Stimulated activated CD4-positive, alpha-beta T cell treated with anti-CD3 and anti-CD28 coated beads, Interleukin-15, amount 100 ng/mL, for 24 hours (primary cell): ENCODE measurements around the gene IL1A.
A peak's percentile ranks its signal among the peaks of the same experiment; 100 is the strongest.

Source experiments
- DNase-seq: peaks from one replicate; pipeline ENCODE4 v3.0.0-alpha.2; 2020

The IL1A gene

DNA sequence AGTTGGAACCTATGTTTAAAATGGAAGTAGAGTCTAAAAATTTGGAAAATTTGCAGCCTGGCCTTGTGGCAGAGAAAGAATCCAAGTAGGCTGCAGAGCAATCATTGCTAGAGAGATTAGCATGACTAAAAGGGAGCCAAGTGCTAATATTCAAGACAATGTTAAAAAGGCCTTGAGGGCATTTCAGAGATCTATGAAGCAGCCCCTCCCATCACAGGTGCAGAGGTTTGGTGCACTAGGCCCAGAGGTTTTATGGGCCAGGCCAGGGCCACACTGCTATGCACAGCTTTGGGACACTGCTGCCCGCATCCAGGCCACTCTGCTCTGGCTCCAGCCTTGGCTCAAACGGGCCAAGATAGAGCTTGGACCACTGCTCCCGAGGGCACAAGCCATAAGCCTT is 6.7 kb upstream of the IL1A start:
- DNase-seq: no peak

GRCh38 chr2:112790305-112790704 is 6.0 kb upstream of the IL1A start:
- DNase-seq: no peak

- DNase-seq: no peak
These were observed 4.9 kb upstream of the IL1A start for GRCh38 chr2:112789186-112789585.

DNA sequence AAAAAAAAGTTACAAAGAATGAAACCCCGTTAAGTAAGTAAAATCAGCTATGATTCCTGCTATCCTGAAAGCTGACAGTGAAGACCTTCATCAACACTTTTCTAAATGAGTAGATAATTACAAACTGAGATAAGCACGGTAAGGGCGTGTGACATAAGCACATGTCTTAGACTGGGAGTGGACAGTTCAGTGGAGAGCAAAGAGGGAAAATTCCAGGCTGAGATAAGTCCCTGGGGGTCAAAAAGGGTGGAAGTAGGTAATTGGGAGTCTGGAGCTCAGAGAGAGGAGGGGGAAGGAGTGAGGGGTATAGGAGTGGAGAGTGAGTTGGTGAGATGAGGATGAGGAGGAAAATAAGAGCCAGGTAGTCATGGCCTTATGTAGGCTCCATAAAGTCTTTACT is 4.4 kb upstream of the IL1A start:
- no peak for DNase-seq

- no peak for DNase-seq
These were observed 3.6 kb upstream of the IL1A start for GRCh38 chr2:112787729-112788393.

GRCh38 chr2:112787294-112787693 is 3.0 kb upstream of the IL1A start:
- DNase-seq: no peak

GRCh38 chr2:112783187-112783714 is 1.0 kb downstream of the IL1A start:
- DNase-seq: no peak

DNA sequence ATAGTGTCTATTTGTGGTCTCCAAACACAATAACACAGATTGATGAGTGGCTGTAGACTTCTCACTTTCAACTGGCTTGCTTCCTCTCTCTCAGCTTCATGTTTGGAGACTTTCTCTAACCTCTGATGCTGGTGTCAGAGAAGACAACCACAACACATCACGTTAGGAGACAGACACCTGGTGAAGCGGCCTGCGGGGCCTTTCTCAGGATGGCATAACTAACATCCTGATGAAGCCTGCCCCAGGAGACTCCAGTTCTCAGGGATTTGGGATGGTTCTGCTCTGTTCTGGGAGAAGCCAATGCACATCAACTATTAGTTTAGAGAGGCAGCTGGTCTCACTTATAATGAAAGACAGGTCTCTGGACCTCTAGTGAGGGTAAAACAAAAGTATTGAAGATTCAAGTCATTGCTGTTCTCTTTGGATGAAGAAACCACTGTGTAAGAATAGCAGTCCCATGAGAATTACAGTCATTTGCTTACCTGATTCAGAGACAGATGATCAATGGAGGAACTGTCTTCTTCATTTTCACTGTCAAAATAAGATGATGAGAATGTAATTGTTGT is 2.0 kb downstream of the IL1A start:
- no peak for DNase-seq

DNA sequence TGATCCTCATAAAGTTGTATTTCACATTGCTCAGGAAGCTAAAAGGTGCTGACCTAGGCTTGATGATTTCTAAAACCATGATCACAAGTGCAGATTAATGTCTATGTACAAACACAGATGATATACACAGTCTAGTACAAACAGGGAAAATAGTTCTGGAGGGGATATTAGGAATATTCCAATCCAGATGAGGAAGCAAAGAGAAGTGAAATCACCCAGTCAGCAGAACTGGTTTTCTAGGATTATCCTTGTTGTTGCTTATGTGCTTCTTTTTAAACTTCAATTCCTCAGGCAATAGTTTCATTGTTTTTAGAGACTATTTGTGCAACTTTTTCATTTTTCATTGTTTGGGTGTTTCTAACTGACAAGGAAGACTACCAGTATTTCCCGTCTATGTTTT is 4.7 kb downstream of the IL1A start:
- DNase-seq: no peak

DNA sequence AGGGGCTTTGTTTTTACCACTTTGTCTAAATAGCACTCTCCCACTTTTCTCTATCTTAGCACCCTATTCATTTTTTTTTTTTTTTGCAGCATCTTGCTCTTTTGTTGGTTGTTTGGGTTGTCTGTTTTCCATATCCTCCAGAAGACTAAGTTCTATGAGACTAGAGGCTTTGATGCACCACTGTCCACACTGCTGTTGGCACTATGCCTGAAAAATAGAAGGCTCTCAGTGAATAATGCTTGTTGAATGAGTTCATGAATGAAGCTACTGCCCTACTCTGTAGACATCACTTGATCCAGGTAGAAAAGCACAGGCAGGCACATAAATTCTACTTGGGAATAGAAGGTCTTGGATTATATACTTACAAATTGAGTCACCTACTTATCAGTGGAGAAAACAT is 7.3 kb downstream of the IL1A start:
- no peak for DNase-seq

DNA sequence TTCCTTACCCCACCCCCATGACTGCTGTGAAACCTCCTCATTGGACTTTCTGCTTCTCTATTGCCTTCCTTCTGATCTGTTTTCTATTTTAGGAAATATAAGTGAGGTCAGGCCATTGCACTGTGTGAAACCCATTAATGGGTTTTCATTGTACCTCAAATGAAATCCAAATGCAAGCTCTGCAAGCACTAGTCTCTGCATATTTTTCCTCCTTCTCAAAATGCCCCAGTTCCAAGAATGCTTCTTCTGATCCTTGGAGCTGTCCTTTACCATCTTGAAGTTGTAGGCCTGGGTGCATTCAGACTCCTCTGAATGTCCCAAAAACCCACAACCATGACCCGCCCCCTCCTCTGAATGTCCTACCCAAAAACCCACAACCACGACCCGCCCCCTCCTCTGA is 8.2 kb downstream of the IL1A start:
- no peak for DNase-seq

- DNase-seq: no peak
These were observed 9.6 kb downstream of the IL1A start for GRCh38 chr2:112774536-112775285.

DNA sequence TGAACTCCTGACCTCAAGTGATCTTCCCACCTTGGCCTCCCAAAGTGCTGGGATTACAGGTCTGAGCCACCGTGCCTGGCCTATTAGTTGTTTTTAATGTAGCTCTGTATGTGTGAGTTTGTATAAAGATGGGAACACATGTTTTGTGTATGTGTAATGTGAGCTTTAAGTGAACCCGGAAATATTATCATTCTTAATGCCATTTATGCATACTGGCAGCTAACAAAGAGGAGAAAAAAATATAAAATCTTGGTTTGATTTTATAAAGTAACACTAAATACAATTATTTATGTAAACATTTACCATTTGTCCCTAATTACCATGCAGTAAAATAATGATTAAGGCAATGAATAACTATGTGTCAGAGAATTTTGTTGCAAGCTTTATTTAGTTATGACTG is 10.7 kb downstream of the IL1A start:
- DNase-seq: no peak

DNA sequence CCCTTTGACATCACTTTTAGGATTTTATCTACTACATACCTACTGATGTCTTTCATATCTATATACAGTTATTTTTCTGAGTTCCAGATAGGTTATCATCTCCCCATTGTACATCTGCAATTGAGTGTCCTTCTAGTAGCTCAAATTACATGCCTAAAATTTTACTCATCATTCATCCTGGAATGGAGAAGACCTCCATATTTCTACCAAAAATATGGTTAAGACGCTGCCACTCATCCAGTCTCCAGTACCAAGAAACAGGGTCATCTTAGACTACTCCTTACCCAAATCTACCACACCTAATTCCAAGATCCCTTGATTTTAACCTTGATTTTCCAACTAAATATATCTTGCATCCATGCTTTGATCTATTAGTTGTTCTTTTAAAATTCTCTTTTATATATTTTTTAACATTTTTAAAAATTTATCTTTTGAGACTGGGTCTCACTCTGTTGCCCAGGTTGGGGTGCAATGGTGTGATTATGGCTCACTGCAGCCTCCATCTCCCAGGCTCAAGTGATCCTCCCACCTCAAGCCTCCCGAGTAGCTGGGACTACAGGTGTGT is 11.3 kb downstream of the IL1A start:
- no peak for DNase-seq

DNA sequence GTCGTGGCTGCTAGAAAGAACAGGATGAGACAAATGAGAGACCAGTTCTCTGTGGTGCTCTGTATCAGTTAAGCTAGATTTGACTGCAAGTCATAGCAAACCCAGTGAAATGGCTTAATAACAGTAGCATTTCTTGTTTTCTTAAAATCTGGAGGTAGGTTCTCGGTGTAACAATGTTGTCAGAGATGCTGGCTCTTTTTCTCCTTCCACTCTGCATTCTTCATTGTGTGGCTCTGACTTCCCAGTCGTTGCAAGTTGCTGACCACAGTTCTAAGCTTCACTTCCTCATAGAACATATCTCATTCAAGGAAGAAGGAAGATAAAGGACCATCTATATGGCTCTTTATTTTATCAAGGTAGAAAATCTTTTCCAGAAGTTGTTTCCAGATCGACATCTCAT is 12.0 kb downstream of the IL1A start:
- no peak for DNase-seq

DNA sequence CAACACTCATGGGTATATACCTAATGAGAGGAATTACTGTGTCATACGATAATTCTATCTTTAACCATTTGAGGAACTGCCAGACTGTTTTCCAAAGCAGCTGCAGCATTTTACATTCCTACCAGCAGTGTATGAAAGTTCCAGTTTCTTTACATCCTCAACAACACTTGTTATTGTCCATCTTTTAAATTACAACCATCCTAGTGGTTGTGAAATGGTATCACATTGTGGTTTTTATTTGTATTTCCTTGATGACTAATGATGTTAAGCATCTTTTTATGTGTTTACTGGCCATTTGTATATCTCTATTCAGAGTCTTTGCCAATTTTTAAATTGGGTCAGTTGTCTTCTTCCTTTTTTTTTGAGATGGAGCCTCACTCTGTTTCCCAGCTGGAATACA is 15.9 kb downstream of the IL1A start:
- no peak for DNase-seq

GRCh38 chr2:112767693-112768330 is 16.5 kb downstream of the IL1A start:
- no peak for DNase-seq

- DNase-seq: no peak
These were observed 19.0 kb downstream of the IL1A start for GRCh38 chr2:112765251-112765650.

DNA sequence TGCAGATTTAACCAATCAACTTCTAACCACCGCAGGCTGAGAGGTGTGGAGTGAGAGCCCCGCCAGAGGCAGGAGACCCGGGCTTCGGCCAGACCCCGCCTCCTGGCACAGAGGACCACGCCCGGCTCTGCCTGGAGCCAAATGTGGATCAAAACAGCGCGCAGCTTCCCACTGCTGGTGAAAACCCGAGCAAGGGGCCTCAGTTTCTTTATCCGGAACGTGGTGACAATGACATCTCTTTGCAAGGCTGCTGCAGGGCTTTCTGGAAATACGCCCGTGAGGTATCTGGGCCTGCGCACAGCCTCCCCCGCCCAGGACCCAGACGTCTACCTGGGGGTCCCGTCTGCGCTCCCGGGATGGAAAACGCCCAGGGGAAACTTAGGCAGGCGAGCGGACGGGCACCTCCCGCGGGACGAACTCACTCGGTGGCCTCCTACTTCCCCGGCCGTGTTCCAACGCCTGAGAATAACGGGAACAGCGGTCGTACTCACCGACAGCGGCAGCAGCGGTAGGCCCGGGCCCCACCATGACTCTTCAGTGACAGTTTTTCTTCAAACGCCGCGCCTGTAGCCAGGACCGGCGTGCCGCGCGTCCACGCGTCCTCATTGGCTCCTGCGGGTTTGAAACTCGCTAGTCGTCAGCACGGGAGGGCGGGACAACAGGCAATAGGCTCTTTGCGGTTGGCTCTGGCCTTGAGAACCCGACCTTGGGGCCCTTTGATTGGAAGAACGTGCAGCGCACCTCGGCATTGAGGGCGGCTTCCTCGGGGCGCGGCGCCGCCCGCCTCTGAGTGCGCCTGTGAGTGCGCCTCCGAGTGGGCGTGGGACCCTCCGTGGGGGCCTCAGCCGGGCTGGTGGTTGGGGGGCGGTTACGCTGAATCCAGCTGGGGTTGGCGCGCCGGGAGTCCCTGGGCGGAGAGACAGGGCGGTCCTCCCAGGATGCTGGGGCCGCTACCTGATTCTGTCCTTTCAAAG is 19.9 kb downstream of the IL1A start, which contains the start of gene CKAP2L:
TSS of gene CKAP2L (minus strand) at position 539 of the 974 bp plus-strand sequence. CDS start at position 528, 11 bp downstream.
- DNase-seq: peak; percentile 98

DNA sequence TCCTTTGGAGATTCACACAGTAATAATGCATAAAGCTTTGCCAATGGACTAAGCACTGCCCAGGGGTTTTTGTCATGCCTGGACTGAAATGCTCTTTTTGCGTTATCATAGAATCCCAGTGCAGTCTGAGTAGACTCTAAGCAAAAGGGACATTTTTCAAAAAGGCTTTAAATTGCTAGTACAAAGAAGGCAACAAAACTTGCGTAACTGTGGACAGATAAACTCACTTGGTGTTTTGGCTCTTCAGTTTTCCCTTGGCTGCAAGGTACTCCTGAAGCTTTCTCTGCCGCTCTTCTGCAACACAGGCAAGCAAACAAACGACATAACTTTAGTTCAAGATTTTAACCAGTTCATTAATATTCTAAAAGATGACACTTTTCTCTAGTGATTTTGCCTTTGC is 22.0 kb downstream of the IL1A start:
- no peak for DNase-seq

GRCh38 chr2:112760149-112760548 is 24.1 kb downstream of the IL1A start:
- DNase-seq: no peak

DNA sequence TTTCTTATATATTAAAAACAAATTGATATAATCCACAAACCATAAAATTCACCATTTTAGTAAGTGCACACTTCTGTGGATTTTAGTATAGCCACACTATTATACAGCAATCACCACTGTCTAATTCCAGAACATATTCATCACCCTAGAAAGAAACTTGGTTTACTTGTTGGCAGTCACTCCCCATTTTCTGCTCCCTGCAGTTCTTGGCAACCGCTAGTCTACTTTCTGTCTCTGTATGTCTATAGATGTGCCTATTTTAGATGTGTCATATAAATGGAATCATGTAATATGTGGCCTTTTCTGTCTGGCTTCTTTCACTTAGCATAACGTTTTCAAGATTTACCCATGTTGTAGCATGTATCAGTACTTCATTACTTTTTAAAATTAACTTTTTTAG is 25.6 kb downstream of the IL1A start:
- no peak for DNase-seq
